ENCODE results near the gene CRACDL.

Gene CRACDL

GRCh38 chr2:98854682-98855081, 81.3 kb downstream of the CRACDL start:
- no peak for DNase-seq

GRCh38 chr2:98852932-98853331, 83.1 kb downstream of the CRACDL start:
- no peak for DNase-seq

GRCh38 chr2:98850074-98850473, 86.0 kb downstream of the CRACDL start:
- no peak for DNase-seq

DNA sequence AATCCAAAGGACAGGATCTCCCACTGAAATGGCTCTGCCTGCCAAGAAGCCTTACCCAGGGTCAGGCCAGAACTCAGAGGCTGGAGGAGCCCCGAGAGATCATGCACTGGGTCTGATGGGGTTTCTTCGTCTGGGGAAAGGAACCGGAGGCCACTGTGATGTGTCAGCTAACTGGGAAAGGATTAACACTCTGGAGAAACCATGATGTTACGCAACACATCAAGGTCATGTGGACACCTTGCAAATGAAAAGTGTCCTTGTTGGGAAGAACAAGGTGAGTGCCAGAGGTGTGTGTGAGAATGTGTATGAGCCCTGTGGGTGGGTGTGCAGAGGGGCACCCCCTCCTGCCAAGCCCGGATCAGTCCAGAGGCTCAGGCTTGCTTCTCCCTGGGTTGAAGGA, 86.9 kb downstream of the CRACDL start:
- no peak for DNase-seq

DNA sequence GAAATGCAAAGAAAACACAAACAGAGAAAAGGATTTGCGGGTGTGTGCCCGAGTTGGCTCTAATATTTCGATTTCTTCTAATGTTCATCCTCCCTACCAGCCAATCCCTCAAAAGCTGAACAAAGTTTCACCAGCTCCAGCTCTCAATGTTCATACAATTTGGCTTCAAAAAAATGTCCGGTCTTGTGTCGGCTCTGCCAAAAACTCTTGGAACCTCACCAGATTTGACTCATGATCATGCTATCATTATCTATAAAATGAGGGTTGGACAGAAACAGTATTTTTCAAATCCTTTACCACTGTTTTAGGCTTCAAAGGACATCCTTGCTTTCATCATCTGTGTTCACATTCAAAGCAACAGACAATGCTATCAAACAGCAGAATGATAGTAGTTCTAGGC, 88.2 kb downstream of the CRACDL start:
- DNase-seq = no peak

GRCh38 chr2:98846041-98846440, 90.0 kb downstream of the CRACDL start:
- no peak for DNase-seq

- DNase-seq = no peak
Measured at GRCh38 chr2:98842136-98842535, 93.9 kb downstream of the CRACDL start.

GRCh38 chr2:98839292-98839691, 96.7 kb downstream of the CRACDL start:
- no peak for DNase-seq

- no peak for DNase-seq
Measured at GRCh38 chr2:98835831-98836385, 100.1 kb downstream of the CRACDL start.

- DNase-seq = no peak
Measured at GRCh38 chr2:98833917-98834263, 102.1 kb downstream of the CRACDL start.

DNA sequence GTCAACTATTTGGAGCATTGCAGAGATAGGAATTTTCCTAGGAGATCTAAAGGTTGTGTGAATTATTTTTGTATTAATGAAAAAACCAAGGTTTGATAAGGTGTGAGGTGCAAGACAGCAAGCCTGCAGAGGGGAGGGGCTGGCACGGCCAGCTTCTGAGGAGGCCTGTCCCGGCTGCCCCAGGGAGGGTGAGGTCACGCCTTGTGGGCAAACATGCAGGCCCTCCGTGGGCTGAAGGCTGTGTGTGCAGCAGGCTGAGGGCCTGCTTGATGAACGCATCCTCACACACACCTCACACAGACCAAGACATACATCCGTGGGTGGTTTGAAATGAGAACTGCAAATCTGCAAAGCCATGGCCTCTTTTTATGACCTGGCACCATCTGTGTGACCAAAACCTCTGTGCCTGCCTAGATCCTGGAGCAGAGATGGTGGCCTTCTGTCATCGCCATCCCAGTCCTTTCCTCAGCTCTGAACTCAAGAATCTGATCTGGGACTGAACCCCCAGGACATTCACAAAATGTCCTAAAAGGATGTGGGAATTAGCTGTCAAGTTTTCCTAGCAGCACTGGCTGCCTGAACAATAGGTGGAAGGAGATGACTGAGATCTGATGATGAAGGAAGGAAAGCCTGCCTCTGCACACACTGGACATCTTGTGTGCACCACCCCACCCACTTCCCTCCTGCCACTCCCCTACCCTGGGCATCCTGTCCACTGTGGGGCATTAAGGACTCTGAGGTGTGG, 102.7 kb downstream of the CRACDL start:
- DNase-seq = no peak

- DNase-seq = no peak
Measured at GRCh38 chr2:98832172-98832571, 103.9 kb downstream of the CRACDL start.

DNA sequence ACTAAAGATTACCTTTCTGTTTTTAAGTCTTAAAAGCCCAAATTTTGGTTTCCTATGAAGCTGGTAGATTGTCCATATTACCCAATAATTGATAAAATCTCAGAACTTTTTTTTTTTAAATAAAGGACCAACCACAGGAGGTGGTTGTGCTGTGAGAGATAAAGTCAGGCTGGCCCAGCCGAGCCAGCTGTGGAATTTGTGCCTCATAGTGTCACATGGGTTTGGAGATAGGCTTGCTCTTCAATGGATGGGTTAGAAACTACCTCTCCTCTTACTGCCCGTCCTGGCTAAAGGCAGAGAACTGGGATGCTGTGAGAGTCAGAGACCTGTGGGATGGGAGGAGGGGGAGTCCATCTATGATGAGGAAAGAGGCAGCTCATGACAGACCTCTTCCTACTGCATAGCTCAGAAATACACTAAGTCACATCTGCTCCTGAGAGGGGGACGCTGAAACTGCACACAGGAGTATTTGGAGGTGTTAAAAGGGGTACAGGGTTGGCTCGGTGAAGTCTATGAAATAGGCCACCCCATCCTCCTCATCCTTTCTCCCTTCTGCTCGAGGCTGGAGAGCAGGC, 105.4 kb downstream of the CRACDL start:
- DNase-seq = no peak

DNA sequence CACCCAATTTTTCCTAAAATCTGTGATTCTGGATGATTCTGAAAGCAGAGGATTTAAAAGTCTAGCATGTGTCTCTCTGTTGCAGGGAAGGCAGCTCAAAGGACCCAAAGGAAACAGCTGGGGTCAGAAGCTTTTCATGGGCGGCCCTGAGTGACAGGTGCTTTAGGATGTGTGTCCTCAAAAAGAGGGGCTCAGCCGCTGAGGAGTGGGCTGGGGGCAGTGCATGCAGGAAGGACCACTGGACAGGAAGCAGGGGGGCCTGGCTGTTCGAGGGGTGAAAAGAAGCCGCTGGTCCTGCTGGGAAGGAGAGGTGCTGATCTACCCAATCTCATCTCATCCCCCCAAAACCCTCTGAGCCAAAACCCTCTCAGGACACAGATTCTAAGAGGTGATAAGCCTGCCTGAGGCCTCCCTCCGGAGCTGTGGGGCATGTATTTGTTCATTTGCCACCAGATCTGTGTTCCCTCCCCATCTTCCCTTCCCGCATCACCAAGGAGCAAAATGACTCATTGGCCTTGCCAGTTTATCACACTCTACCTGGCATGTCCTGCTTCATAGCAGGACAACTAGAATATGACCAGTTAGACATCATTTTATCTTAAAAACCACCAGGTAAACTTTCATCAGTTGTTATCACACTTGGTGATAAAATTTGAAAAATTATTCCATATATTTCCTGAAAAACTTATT, 106.3 kb downstream of the CRACDL start:
- DNase-seq = no peak

DNA sequence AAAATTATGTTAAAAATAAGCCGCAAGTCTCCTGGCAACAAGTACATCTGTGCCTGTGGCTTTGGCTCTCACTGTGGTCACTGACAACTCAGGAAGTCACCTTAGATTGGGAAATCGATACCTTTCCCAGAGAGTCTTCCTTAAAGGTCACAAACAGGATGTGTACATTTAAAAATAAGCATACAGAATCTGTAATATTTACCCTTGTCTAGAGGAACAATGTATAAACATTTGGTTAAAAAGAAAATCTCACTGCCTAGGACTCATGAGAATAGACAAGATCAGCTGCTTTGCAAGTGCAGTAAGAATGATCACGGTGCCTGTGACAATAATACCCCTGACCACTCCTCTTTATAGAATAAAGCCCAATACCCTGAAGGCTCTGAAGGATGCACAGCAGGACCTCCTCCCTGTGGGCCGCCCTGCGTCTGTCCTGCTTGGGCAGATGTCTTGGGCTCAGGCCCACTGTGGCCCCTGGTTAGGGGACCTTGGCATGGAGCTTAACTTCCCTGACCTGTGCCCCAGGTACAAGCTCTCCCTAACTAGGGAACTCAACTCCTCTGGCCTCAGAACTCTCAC, 107.1 kb downstream of the CRACDL start:
- no peak for DNase-seq

GRCh38 chr2:98828369-98828744, 107.7 kb downstream of the CRACDL start:
- DNase-seq = peak in 1 of 2 experiments; percentile 9

- DNase-seq = peak in 1 of 2 experiments; percentile 7
Measured at GRCh38 chr2:98827625-98828368, 108.2 kb downstream of the CRACDL start.

DNA sequence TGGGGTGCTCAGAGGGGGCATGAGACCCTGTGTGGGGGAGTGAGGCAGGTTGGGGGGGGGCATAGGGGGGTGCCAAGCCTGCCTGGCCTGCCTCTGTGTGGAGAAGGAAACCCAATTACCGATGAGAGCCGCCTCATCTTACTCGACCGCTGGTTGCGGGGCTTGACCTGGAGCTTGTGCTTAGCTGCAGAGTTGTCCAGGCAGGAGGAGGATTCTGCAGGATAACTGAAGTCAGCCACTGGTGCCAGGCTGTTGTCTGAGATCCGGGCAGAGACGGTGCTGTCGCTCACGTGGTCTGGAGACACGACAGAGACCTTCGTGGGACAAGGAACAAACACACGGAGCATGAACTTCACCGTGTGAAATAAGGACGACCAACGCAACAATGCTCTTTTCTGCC, 109.2 kb downstream of the CRACDL start:
- DNase-seq = no peak

GRCh38 chr2:98825858-98826257, 110.2 kb downstream of the CRACDL start:
- DNase-seq = peak in 1 of 2 experiments; percentile 13

GRCh38 chr2:98825404-98825803, 110.6 kb downstream of the CRACDL start:
- no peak for DNase-seq

DNA sequence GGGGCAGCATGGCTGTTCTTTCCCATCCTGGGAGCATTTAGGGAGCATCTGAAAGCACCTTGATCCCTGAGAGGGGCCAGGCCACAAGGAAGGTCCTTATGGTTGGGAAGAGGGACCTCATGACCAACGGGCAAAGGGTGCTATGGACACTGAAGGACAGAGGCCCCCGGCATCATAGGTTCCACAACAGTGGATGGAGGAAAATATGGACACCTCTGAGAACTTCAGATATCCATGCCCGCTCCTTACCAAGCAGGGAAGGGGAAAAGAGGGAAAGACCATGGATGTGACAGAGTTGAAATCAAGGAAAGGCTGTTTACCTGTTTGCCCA, 111.0 kb downstream of the CRACDL start:
- DNase-seq = no peak

- DNase-seq = no peak
Measured at GRCh38 chr2:98824256-98825019, 111.6 kb downstream of the CRACDL start.
